Left forelimb (tissue), 1 donor: Measurements from ENCODE around the gene DOCK11.
"Not testable (repeated sequence)": the region's sequence is repeated elsewhere in the genome, so short reads cannot be mapped to it uniquely, and the experiment has no call there.

ENCODE experiments used
- DNase-seq: peaks from one replicate; pipeline ENCODE4 v3.0.0-alpha.2; 2018; ENCODE audit warnings: low spot score

The DOCK11 gene

GRCh38 chrX:118570209-118570608 is 74.6 kb downstream of the DOCK11 start:
- DNase-seq, result no peak

- DNase-seq, result no peak
These were observed 76.2 kb downstream of the DOCK11 start for GRCh38 chrX:118571836-118572235.

DNA sequence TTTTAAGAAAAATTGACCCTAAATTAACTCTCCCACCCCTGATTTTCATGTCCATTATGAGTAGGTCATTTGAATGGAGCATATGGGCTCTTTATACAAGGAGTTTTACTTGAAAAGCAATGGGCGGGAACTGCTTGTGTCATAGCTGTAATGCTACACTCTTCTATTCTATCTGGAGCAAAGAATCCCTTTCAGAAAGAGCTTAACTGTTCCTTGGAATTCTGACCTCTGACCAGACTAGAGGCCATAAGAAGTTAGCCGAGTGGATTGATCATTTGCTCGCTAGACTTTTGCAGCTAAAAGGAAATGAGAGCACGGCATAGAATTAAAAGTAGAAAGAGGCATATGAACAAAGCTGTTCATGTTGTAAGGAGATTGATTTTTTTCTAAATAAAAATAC is 79.1 kb downstream of the DOCK11 start:
- no peak for DNase-seq

GRCh38 chrX:118577041-118577440 is 81.4 kb downstream of the DOCK11 start:
- no peak for DNase-seq

GRCh38 chrX:118579417-118579816 is 83.8 kb downstream of the DOCK11 start:
- DNase-seq, result no peak

DNA sequence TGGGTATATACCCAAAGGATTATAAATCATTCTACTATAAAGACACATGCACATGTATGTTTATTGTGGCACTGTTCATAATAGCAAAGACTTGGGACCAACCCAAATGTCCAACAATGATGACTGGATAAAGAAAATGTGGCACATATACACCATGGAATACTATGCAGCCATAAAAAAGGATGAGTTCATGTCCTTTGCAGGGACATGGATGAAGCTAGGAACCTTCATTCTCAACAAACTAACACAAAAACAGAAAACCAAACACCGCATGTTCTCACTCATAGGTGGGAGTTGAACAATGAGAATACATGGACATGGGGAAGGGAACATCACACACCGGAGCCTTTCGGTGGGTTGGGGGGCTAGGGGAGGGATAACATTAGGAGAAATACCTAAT is 87.3 kb downstream of the DOCK11 start:
- not testable (repeated sequence) for DNase-seq

DNA sequence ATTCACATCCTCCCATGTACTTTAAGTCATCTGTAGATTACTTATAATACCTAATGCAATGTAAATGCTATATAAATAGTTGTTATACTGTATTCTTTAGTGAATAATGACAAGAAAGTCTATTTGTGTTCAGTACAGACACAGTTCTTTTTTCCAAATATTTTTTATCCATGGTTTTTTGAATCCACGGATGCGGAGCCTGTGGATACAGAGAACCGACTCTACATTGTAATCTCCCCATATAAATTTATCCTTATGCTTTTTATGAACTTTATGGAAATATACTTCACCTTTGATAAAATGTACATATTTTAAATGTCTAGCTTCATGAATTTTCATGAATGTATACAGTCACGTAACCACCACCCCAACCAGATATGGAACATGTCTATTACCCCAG is 88.2 kb downstream of the DOCK11 start:
- no peak for DNase-seq

GRCh38 chrX:118585296-118585695 is 89.7 kb downstream of the DOCK11 start:
- no peak for DNase-seq

DNA sequence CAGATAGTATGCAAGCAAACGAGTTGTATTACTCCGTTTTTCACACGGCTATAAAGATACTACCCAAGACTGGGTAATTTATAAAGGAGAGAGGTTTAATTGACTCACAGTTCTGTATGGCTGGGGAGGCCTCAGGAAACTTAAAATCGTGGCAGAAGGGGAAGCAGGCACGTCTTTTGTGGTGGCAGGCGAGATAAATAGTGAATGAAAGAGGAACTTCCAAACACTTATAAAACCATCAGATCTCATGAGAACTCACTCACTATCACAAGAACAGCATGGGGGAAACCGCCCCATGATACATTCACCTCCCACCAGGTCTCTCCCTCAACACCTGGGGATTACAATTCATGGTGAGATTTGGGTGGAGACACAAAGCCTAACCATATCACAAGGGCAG is 90.6 kb downstream of the DOCK11 start:
- DNase-seq, result not testable (repeated sequence)

DNA sequence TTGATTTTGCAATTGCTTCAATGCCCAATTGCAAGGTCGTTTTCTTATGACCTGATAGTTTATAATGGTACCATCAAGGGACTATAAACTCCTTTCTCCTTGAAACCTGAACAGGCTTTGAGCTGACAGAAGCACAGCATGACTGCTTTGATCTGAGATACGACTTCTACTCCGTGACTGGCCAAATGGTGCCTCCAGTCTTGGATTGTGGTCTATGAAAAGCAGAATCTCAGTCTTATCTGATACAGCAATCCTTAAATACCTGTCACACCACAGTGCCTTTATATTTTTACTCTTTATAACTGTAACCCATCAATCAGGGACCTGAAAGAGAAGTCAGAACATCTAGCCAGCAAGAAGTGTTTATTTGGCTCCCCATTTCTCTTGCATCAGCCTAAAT is 93.1 kb downstream of the DOCK11 start:
- DNase-seq, result no peak

DNA sequence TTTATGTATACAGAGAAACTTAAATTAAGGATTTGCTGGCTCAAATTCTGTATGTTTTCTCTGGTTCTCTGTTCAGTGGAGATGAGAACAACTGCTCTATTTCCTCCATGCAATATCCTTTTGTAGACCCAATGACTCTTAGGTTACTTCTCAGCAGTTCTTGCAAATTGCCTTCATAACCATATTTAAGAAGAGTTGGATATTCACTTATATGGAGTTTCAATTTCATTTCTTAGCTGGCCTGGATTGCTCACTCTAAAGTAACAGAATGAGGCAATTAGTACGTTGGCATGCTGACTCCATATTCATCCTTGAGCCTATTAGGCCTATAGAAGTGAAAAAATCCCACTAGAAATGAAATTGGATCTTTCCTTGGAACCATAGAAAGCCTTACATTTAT is 93.6 kb downstream of the DOCK11 start:
- DNase-seq, result no peak

DNA sequence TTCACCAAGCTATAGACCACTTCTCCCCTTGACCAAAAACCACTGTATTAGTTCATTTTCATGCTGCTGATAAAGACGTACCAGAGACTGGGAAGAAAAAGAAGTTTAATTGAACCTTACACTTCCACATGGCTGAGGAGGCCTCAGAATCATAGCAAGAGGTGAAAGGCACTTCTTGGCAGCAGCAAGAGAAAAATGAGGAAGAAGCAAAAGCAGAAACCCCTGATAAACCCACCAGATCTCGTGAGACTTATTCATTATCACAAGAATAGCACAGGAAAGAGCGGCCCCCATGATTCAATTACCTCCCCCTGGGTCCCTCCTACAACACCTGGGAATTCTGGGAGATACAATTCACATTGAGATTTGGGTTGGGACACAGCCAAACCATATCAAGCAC is 97.8 kb downstream of the DOCK11 start:
- no peak for DNase-seq

DNA sequence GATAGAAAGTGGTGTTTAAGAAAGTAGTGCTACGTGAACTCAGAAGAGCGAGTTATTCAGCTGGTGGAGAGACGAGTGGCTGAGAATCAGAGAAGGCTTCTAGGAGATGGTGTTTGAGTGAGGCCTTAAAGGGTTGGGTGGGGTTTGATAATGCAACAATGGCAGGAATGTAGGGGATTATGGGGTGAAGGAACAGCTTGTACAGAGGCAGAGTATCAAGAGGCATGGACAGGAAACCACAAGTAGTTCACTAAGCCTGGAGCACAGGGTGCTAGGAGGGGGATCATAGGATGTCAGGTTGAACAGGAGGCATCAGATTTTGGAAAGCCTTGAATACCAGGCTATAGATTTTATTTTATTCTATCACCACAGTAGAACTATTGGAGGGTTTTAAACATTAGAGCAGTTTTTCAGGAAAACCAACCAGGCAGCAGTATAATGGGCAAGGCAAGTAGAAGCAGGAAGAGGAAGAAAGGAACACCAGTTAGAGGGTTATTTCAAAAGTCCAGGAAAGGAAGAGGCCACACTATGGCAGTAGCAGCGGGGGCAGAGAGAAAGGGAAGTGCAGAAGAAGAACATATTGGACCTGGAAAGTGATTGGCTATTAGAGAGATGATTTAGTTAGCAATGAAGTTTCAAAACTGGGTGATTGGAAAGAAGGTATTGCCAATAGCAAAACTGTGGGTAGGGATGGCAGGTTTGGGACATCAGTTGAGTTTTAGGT is 99.2 kb downstream of the DOCK11 start:
- DNase-seq, result no peak

- no peak for DNase-seq
These were observed 100.0 kb downstream of the DOCK11 start for GRCh38 chrX:118595501-118596042.

DNA sequence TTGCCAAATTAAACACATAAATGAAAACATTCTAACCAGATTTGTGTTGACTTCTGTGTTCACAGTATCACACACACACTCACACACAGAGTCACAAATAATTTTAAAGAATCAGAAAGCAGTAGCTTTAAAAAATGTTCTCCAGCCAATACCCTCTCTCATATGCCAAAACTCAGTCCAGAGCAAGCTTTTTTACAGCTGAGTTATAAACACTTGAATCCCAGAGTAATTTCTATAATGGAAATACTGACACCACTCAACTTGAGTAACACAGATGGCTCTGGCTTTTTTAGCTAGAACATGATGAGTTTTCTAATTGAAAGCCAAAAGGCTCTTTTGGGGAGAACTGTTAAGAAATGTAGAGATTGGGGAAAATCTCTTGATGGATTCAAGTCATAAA is 100.8 kb downstream of the DOCK11 start:
- no peak for DNase-seq

- no peak for DNase-seq
These were observed 108.4 kb downstream of the DOCK11 start for GRCh38 chrX:118603981-118604380.

DNA sequence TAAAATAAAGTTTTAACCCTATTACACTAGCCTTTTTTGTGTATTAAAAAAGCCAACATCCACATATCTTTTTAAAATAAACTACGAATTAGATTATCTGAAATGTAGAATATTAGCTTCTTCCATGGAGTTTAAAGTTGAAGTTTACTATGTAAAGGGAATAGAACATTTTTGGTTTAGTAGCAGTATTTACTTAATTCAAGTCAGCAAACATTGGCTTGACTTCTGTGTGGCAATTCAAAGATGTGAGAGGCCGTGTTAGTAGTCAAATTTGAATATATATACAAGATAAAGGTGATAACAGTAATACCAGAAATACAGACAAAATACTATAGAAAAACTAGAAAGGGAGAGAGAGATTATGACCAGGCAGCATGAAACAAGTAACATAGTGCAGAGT is 116.7 kb downstream of the DOCK11 start:
- DNase-seq, result no peak

- no peak for DNase-seq
These were observed 118.5 kb downstream of the DOCK11 start for GRCh38 chrX:118614150-118614549.

DNA sequence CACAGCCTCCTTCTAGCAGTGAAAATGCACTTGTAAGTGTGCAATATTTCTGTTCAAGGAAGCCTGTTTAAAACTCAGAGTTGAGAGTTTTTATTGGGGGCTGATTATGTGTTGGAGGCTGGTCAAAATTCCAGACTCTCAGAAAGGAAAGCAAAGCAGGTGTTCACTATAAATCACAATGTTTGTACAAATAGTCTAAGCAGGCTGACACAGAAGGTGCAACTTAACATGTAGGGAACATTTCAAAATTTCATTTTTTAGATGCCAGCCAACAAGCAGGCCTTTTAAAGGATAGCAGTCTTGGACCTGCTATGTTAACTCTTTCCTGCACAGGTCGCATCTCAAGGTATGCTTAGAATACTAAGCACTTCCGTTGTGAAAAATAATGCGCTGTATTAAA is 119.5 kb downstream of the DOCK11 start:
- DNase-seq, result no peak

DNA sequence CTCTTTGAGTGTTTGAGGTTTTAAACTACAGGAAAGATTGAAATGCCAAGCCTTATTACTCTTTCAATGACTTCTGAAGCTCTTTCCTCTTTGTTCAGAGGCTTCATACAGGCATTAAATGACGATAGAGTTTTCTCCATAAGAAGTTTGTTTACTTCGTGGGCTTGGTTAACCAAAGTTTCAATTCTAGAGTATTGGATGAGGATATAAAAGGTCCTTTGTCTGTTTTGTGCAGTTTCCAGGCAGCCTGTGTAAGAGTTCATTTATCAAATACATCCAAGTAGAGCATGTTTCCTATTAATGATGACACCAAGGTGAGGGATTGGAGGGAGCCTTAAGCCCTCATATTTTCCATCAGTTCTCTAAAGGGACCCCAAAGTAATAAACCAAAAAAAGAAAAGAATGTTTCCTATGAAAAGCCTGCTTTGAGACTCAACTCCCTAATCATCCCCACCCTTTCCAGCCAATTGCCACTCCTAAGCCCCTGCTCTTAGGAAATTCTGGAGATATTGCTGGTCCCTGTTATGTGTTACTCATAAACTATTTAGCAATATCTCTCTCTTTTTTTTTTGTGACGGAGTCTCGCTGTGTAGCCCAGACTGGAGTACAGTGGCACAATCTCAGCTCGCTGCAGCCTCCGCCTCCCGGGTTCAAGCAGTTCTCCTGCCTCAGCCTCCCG is 125.6 kb downstream of the DOCK11 start:
- no peak for DNase-seq

DNA sequence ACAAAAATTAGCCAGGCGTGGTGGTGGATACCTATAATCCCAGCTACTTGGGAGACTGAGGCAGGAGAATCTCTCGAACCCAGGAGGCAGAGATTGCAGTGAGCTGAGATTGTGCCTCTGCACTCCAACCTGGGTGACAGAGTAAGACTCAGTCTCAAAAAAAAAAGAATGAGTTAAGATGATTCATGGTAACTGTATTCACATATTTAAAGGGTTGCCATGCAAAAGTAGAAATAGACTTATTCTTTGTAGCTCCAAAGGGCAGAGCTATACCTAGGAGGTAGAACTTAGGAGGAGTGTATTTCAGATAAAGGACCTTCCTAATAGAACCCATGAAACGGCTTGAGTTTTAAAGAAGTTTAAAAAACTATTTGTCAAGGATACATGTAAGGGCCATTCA is 127.4 kb downstream of the DOCK11 start:
- no peak for DNase-seq

- no peak for DNase-seq
These were observed 130.7 kb downstream of the DOCK11 start for GRCh38 chrX:118626346-118626745.

DNA sequence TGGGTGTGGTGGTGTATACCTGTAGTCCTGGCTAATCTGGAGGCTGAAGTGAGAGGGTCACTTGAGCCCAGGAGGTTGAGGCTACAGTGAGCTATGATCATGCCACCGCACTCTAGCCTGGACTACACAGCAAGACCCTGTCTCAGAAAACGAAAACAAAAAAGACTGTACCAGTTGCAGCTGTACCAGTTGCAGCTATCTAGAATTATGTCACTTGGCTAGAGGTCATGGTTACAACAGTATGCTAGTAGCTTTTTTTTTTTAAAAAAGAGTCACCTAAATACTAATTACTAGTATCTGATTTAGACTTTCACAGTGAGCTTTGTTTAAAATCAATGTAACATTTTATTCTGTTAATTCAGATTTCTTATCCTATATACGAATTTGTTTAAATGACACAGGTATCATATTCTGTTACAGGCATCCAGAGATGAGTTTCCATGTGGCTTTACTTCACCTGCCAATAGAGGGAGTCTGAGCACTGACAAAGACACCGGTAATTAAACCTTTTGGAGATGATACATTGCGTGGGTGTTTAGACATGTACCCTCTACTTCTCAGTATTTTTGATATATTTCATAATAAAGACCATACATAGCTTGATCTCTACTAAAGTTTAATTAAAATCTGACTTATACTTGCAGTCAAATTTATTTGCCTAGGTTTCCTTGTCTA is 131.6 kb downstream of the DOCK11 start:
- DNase-seq, result no peak
